GM12801 (cell line): ENCODE data around the gene IL36G.

ENCODE experiments used
- TF ChIP-seq, protein P1 (sequence below): IDR thresholded peaks from one replicate; pipeline ENCODE4 v1.5.1; 2011; ENCODE audit warnings: control low read depth; ENCODE audit not compliant: insufficient read length; ENCODE audit errors: extremely low read depth

The IL36G gene

DNA sequence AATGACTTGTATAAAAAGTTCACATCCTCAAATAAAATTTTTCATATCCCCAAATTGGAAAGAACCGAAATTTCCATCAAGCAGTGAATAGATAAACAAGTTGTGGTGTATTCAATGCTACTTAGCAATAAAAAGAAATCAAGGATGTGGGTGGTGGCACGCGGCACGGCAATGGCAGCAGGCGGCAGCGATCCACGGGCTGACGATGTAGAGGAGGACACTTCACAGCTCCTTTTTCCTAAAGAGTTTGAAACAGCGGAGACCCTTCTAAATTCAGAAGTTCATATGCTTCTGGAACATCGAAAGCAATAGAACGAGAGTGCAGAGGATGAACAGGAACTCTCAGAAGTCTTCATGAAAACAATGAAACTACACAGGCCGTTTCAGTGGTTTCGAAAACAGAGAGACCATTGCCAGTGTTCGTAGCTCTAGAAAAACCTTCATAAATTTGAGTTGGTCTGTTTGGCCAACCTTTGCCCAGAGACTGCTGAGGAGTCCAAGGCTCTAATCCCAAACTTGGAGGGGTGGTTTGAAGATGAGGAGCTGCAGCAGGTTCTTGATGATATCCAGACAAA lies 17.6 kb downstream of the IL36G start:
- TF ChIP-seq, protein P1, sequence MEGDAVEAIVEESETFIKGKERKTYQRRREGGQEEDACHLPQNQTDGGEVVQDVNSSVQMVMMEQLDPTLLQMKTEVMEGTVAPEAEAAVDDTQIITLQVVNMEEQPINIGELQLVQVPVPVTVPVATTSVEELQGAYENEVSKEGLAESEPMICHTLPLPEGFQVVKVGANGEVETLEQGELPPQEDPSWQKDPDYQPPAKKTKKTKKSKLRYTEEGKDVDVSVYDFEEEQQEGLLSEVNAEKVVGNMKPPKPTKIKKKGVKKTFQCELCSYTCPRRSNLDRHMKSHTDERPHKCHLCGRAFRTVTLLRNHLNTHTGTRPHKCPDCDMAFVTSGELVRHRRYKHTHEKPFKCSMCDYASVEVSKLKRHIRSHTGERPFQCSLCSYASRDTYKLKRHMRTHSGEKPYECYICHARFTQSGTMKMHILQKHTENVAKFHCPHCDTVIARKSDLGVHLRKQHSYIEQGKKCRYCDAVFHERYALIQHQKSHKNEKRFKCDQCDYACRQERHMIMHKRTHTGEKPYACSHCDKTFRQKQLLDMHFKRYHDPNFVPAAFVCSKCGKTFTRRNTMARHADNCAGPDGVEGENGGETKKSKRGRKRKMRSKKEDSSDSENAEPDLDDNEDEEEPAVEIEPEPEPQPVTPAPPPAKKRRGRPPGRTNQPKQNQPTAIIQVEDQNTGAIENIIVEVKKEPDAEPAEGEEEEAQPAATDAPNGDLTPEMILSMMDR: no peak

GRCh38 chr2:112996635-112997034 lies 18.8 kb downstream of the IL36G start:
- TF ChIP-seq, protein P1: no peak

- TF ChIP-seq, protein P1: no peak
Measured at GRCh38 chr2:112997151-112997550, 19.3 kb downstream of the IL36G start.

- TF ChIP-seq, protein P1: no peak
Measured at GRCh38 chr2:113000436-113000835, 22.6 kb downstream of the IL36G start.

- TF ChIP-seq, protein P1: no peak
Measured at GRCh38 chr2:113002677-113003076, 24.9 kb downstream of the IL36G start.

DNA sequence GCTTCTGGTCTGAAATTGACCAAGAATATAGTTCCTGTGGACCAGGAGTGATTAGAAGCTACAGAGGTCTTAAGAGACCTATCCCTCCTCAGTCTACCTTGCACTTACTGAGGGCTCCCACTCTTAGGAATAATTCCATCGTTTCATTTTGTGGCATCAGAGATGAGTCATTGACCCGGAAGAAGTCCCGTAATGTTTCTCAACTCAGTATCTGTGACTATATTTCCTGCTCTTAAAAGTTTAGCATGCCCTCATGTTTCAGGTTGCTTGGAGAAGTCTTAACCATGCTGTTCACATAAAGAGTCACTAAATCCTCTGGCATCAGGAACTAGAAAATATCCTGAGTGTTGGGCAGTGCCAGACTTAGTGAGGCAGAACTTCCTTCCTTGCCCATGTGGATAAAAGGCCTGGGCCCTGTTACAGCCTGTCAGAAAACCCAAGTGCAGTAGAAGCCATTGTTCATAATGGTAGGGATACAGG lies 27.3 kb downstream of the IL36G start, which contains the start of gene IL36A:
TSS of gene IL36A (plus strand) at position 430 of the 480 bp plus-strand sequence. CDS start 413 bp downstream, outside the sequence.
- TF ChIP-seq, protein P1: no peak

GRCh38 chr2:113007250-113007649 lies 29.4 kb downstream of the IL36G start:
- TF ChIP-seq, protein P1: no peak
